Fibroblast of villous mesenchyme (primary cell): ENCODE results near the gene MAPKAPK2. TPM values are rescaled to one million over a fixed set of nuclear protein-coding genes. Genes with fewer than 3 reads are reported as not detected.

Source experiments
- DNase-seq: peaks from one replicate; pipeline ENCODE4 v3.0.0-alpha.2; 2010; ENCODE audit warnings: low read depth
- H3K4me3 ChIP-seq: 2 replicates; pipeline ENCODE4 v1.5.1; 2011; ENCODE audit warnings: low read depth, mild to moderate bottlenecking, low read length
- CTCF ChIP-seq: IDR thresholded peaks from 2 replicates; pipeline ENCODE4 v1.5.1; 2012; ENCODE audit warnings: low read depth, mild to moderate bottlenecking, low read length; ENCODE audit not compliant: insufficient read depth
- total RNA-seq: library from RNA; depleted of rRNA; stranded (reverse); fragments of >200 nt; gene quantifications from 2 replicates; pipeline ENCODE4 v1.2.3, GENCODE V29; 2012

MAPKAPK2 gene
- total RNA-seq, 1 donor: 45.3 TPM

GRCh38 chr1:206709772-206710459 lies 25.2 kb downstream of the MAPKAPK2 start:
- DNase-seq: no peak
- TF ChIP-seq CTCF: no peak

GRCh38 chr1:206710460-206710823 lies 25.7 kb downstream of the MAPKAPK2 start:
- TF ChIP-seq CTCF: no peak
- no peak for DNase-seq
- no peak overlapping the region for H3K4me3 ChIP-seq

More at GRCh38 chr1:206709772-206710459, 25.2 kb downstream of the MAPKAPK2 start:
- H3K4me3 ChIP-seq: no peak overlapping the region

GRCh38 chr1:206713070-206713469 lies 28.4 kb downstream of the MAPKAPK2 start:
- H3K4me3 ChIP-seq: no peak overlapping the region
- no peak for DNase-seq
- TF ChIP-seq CTCF: no peak

- H3K4me3 ChIP-seq: no peak overlapping the region
- peak; percentile 84 for DNase-seq
- no peak for TF ChIP-seq CTCF
Measured at GRCh38 chr1:206713910-206714312, 29.2 kb downstream of the MAPKAPK2 start.

GRCh38 chr1:206714331-206715058 lies 29.8 kb downstream of the MAPKAPK2 start:
- no peak overlapping the region for H3K4me3 ChIP-seq
- TF ChIP-seq CTCF: no peak
- peak; percentile 87 for DNase-seq

GRCh38 chr1:206715120-206715519 lies 30.4 kb downstream of the MAPKAPK2 start:
- no peak overlapping the region for H3K4me3 ChIP-seq
- DNase-seq: no peak
- no peak for TF ChIP-seq CTCF
